Measurements from ENCODE around the gene TMEM134. TPM values are rescaled to one million over a fixed set of nuclear protein-coding genes. Genes with fewer than 3 reads are reported as not detected.
A peak's percentile ranks its signal among the peaks of the same experiment; 100 is the strongest.

The TMEM134 gene
- total RNA-seq, 1 experiment from 2014 or later, result 52.2 TPM

DNA sequence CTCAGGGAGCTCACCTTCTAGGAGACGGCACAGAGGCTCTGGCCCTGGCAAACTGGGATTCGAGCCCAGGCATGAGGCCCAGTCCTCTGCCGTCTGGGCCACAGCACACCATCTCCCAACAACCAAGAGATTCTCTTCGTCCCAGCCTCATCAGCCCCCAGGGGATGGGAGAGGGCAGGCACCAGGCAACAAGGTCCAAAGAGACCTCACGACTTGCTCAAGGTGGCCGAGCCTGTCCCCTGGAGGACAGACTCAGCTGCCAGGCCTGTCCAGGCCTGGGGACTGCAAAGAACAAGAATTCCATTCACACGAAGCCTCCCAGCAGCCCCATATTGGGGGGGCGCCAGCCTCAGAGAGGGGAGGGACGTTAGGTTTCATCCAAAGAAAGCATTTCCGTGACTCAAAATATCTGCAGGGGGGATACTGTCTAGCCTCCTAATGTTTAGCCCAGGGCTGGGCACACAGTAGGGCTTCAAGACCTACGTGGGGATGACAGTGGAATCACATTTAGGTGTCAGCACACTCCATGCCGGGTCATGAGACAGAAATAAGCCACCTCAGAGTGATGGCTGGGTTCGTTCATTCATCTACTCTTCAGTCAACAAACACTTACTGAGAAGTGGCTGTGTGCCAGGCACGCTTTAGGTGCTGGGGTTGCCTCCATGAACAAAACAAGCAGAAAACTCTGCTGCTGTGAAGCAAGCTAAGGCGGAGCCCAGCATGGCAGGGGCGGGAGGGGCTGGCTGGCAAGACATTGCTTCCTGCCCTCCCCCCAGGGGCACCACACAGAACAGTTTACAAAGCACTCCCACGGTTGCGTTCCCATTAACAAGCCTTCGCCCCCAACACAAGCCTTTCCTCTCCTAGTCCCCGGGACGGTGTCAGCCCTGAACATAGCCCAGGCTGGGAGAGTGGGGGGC lies 52.4 kb downstream of the TMEM134 start:
- TF ChIP-seq, protein P1, sequence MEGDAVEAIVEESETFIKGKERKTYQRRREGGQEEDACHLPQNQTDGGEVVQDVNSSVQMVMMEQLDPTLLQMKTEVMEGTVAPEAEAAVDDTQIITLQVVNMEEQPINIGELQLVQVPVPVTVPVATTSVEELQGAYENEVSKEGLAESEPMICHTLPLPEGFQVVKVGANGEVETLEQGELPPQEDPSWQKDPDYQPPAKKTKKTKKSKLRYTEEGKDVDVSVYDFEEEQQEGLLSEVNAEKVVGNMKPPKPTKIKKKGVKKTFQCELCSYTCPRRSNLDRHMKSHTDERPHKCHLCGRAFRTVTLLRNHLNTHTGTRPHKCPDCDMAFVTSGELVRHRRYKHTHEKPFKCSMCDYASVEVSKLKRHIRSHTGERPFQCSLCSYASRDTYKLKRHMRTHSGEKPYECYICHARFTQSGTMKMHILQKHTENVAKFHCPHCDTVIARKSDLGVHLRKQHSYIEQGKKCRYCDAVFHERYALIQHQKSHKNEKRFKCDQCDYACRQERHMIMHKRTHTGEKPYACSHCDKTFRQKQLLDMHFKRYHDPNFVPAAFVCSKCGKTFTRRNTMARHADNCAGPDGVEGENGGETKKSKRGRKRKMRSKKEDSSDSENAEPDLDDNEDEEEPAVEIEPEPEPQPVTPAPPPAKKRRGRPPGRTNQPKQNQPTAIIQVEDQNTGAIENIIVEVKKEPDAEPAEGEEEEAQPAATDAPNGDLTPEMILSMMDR (IDR thresholded peaks at IDR 0.05; ENCODE audit: insufficient read depth in 1 of 2, low read depth in 1 of 2, low read length in 1 of 2, severe bottlenecking in 1 of 2, unreplicated experiment in 1 of 2), result no peak
- Mint-ChIP-seq H3K27me3 (ENCODE audit: insufficient read depth, unreplicated experiment) (no peaks in the 10 kb centered on the region), H3K9me3 (ENCODE audit: unreplicated experiment) (no peaks in the 10 kb centered on the region), H3K4me3 (ENCODE audit: unreplicated experiment) (peak overlapping the region; percentile 64), H3K27ac (ENCODE audit: unreplicated experiment) (no peak overlapping the region), H3K4me1 (ENCODE audit: low read depth, unreplicated experiment) (peaks cover 27% of the 10 kb centered on the region), H3K36me3 (ENCODE audit: insufficient read depth, unreplicated experiment) (peaks cover 22% of the 10 kb centered on the region)
- H3K4me3 ChIP-seq (ENCODE audit: low read depth, low read length), result no peak overlapping the region
- no peak for DNase-seq
- BruUV-seq (replicated peaks), result no TSS peak
- CTCF ChIA-PET, result no interaction called here
- intact Hi-C loops (cut with micrococcal nuclease; ENCODE audit: unreplicated experiment), result no loop called here
- POLR2A ChIA-PET, result interaction anchor here (1.1 kb wide), 1 partner anchor 15 kb away, joined by 8 read pairs; the partner anchor contains the start of gene PPP1CA
- H3K36me3 ChIP-seq (ENCODE audit: control insufficient read depth, insufficient read depth, low read length), result no peaks in the 10 kb centered on the region
- no peaks in the 10 kb centered on the region for H3K9me3 ChIP-seq
- no peaks in the 10 kb centered on the region for H3K27me3 ChIP-seq (replicated peaks; ENCODE audit: control insufficient read depth, insufficient read depth, low read length)
- peaks cover 18% of the 10 kb centered on the region for H3K4me1 ChIP-seq

- Mint-ChIP-seq H3K27me3 (ENCODE audit: insufficient read depth, unreplicated experiment) (no peaks in the 10 kb centered on the region), H3K36me3 (ENCODE audit: insufficient read depth, unreplicated experiment) (peaks cover 15% of the 10 kb centered on the region), H3K9me3 (ENCODE audit: unreplicated experiment) (no peaks in the 10 kb centered on the region), H3K4me1 (ENCODE audit: low read depth, unreplicated experiment) (peaks cover 27% of the 10 kb centered on the region), H3K4me3 (ENCODE audit: unreplicated experiment) (peak within 1 kb of the TSS; percentile 64), H3K27ac (ENCODE audit: unreplicated experiment) (no peak within 1 kb of the TSS)
- H3K4me3 ChIP-seq (ENCODE audit: low read depth, low read length), result peak within 1 kb of the TSS; percentile 20
- no peaks in the 10 kb centered on the region for H3K9me3 ChIP-seq
- no peaks in the 10 kb centered on the region for H3K36me3 ChIP-seq (ENCODE audit: control insufficient read depth, insufficient read depth, low read length)
- intact Hi-C loops (cut with micrococcal nuclease; ENCODE audit: unreplicated experiment), result no loop called here
- POLR2A ChIA-PET, result no interaction called here
- no peaks in the 10 kb centered on the region for H3K27me3 ChIP-seq (replicated peaks; ENCODE audit: control insufficient read depth, insufficient read depth, low read length)
- DNase-seq, result no peak
- H3K4me1 ChIP-seq, result peaks cover 15% of the 10 kb centered on the region
- BruUV-seq (replicated peaks), result no TSS peak
- TF ChIP-seq, protein P1 (IDR thresholded peaks at IDR 0.05; ENCODE audit: insufficient read depth in 1 of 2, low read depth in 1 of 2, low read length in 1 of 2, severe bottlenecking in 1 of 2, unreplicated experiment in 1 of 2), result no peak
- CTCF ChIA-PET, result interaction anchor here (4.8 kb wide), 1 partner anchor 15 kb away, joined by 27 read pairs; the partner anchor contains the start of gene PPP1CA
Observed at GRCh38 chr11:67415501-67416304, 53.3 kb downstream of the TMEM134 start, which contains the start of gene CARNS1. CARNS1 (plus strand) TSS chr11:67415678; CDS start chr11:67416200, 522 bp downstream.

- Mint-ChIP-seq H3K36me3 (ENCODE audit: insufficient read depth, unreplicated experiment) (peaks cover 6% of the 10 kb centered on the region), H3K27ac (ENCODE audit: unreplicated experiment) (no peak overlapping the region), H3K27me3 (ENCODE audit: insufficient read depth, unreplicated experiment) (no peaks in the 10 kb centered on the region), H3K4me3 (ENCODE audit: unreplicated experiment) (no peak overlapping the region), H3K9me3 (ENCODE audit: unreplicated experiment) (no peaks in the 10 kb centered on the region), H3K4me1 (ENCODE audit: low read depth, unreplicated experiment) (peaks cover 18% of the 10 kb centered on the region)
- DNase-seq, result no peak
- TF ChIP-seq, protein P1 (IDR thresholded peaks at IDR 0.05; ENCODE audit: insufficient read depth in 1 of 2, low read depth in 1 of 2, low read length in 1 of 2, severe bottlenecking in 1 of 2, unreplicated experiment in 1 of 2), result no peak
- no peaks in the 10 kb centered on the region for H3K27me3 ChIP-seq (replicated peaks; ENCODE audit: control insufficient read depth, insufficient read depth, low read length)
- H3K9me3 ChIP-seq, result no peaks in the 10 kb centered on the region
- no peak overlapping the region for H3K4me3 ChIP-seq (ENCODE audit: low read depth, low read length)
- peaks cover 4% of the 10 kb centered on the region; the same call in 1 of the 2 replicates for H3K4me1 ChIP-seq
- CTCF ChIA-PET, result interaction anchor here (0.5 to 4.8 kb wide), 2 partner anchors 12 to 40 kb away, joined by 9 to 27 read pairs; partner anchors contain the start of genes CLCF1 and PPP1CA
- H3K36me3 ChIP-seq (ENCODE audit: control insufficient read depth, insufficient read depth, low read length), result no peaks in the 10 kb centered on the region
- POLR2A ChIA-PET, result interaction anchor here (0.5 to 1.2 kb wide), 3 partner anchors 12 to 416 kb away, joined by 3 to 4 read pairs (median 3); partner anchors contain the start of gene PPP1CA
- BruUV-seq (replicated peaks), result no TSS peak
- intact Hi-C loops (cut with micrococcal nuclease; ENCODE audit: unreplicated experiment), result no loop called here
Observed at GRCh38 chr11:67413266-67413849, 55.7 kb downstream of the TMEM134 start.

Measured in Caco-2 (cell line).